Duodenal mucosa (tissue), 2 donors: ENCODE measurements around the gene SERPINB7.

Source experiments
- H3K27ac ChIP-seq: one replicate; pipeline ENCODE4 v1.7.0; 2013; ENCODE audit warnings: low read depth, low read length
- H3K27me3 ChIP-seq, 2 donors: one replicate each; pipeline ENCODE4 v1.7.0; 2013; ENCODE audit warnings: low read length in 2 of 2, control low read depth in 1 of 2; ENCODE audit not compliant: insufficient read depth in 2 of 2, control insufficient read depth in 1 of 2
- H3K36me3 ChIP-seq, 2 donors: one replicate each; pipeline ENCODE4 v1.7.0; 2013; ENCODE audit warnings: low read length in 2 of 2, control low read depth in 1 of 2; ENCODE audit not compliant: insufficient read depth in 2 of 2, control insufficient read depth in 1 of 2
- H3K4me1 ChIP-seq, 2 donors: one replicate each; pipeline ENCODE4 v1.7.0; 2013; ENCODE audit warnings: low read length in 2 of 2, control low read depth in 1 of 2; ENCODE audit not compliant: insufficient read depth in 2 of 2, control insufficient read depth in 1 of 2
- H3K4me3 ChIP-seq, 2 donors: one replicate each; pipeline ENCODE4 v1.7.0; 2013; ENCODE audit warnings: low read length in 2 of 2, low read depth in 1 of 2
- H3K9ac ChIP-seq, 2 donors: one replicate each; pipeline ENCODE4 v1.7.0; 2013; ENCODE audit warnings: low read length in 2 of 2, low read depth in 1 of 2
- H3K9me3 ChIP-seq, 2 donors: one replicate each; pipeline ENCODE4 v1.7.0; 2013; ENCODE audit warnings: low read length in 2 of 2, control low read depth in 1 of 2; ENCODE audit not compliant: control insufficient read depth in 1 of 2

The SERPINB7 gene, protein sequence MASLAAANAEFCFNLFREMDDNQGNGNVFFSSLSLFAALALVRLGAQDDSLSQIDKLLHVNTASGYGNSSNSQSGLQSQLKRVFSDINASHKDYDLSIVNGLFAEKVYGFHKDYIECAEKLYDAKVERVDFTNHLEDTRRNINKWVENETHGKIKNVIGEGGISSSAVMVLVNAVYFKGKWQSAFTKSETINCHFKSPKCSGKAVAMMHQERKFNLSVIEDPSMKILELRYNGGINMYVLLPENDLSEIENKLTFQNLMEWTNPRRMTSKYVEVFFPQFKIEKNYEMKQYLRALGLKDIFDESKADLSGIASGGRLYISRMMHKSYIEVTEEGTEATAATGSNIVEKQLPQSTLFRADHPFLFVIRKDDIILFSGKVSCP

GRCh38 chr18:63775166-63775730 is at the start of gene SERPINB7:
SERPINB7 (plus strand) TSS chr18:63775418; CDS start chr18:63782373, 6,955 bp downstream.
- H3K27ac ChIP-seq: no peak within 1 kb of the TSS
- H3K4me3 ChIP-seq: no peak within 1 kb of the TSS
- H3K27me3 ChIP-seq: no peaks in the 10 kb centered on the region

GRCh38 chr18:63725682-63726480 is 49.3 kb upstream of the SERPINB7 start:
- Histone ChIP-seq H3K36me3 (no peaks in the 10 kb centered on the region), H3K9ac (no peak overlapping the region), H3K4me1 (no peaks in the 10 kb centered on the region), H3K27ac (no peak overlapping the region), H3K9me3 (no peaks in the 10 kb centered on the region), H3K27me3 (no peaks in the 10 kb centered on the region), H3K4me3 (no peak overlapping the region)

More at GRCh38 chr18:63775166-63775730, at the start of gene SERPINB7:
- H3K36me3 ChIP-seq: no peaks in the 10 kb centered on the region
- H3K4me1 ChIP-seq: no peaks in the 10 kb centered on the region
- H3K9me3 ChIP-seq: no peaks in the 10 kb centered on the region
- H3K9ac ChIP-seq: no peak within 1 kb of the TSS

GRCh38 chr18:63730773-63731172 is 44.4 kb upstream of the SERPINB7 start:
- no peaks in the 10 kb centered on the region for H3K4me1 ChIP-seq
- H3K9me3 ChIP-seq: no peaks in the 10 kb centered on the region
- H3K9ac ChIP-seq: no peak overlapping the region
- H3K4me3 ChIP-seq: no peak overlapping the region
- H3K27me3 ChIP-seq: no peaks in the 10 kb centered on the region
- no peaks in the 10 kb centered on the region for H3K36me3 ChIP-seq
- no peak overlapping the region for H3K27ac ChIP-seq

DNA sequence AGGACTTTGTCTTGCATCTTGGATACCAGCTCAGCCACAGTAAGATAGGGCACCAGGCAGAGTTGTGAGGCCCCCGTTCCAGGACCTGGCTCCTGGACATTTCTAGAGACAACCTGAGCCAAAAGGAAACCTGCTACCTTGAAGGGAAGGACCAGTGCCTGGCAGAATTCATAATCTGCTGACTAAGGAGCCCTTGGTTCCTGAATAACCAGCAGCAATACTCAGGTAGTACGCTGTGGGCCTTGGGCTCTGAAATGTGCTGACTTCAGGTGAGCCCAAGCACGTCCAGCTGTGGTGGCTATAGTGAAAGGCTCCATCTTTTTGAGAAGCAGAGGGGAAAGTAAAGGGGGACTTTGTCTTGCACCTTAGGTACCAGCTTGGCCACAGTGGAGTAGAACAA is 44.0 kb upstream of the SERPINB7 start:
- H3K27ac ChIP-seq: no peak overlapping the region
- no peaks in the 10 kb centered on the region for H3K27me3 ChIP-seq
- H3K9ac ChIP-seq: no peak overlapping the region
- H3K9me3 ChIP-seq: no peaks in the 10 kb centered on the region
- no peaks in the 10 kb centered on the region for H3K36me3 ChIP-seq
- no peaks in the 10 kb centered on the region for H3K4me1 ChIP-seq
- H3K4me3 ChIP-seq: no peak overlapping the region

DNA sequence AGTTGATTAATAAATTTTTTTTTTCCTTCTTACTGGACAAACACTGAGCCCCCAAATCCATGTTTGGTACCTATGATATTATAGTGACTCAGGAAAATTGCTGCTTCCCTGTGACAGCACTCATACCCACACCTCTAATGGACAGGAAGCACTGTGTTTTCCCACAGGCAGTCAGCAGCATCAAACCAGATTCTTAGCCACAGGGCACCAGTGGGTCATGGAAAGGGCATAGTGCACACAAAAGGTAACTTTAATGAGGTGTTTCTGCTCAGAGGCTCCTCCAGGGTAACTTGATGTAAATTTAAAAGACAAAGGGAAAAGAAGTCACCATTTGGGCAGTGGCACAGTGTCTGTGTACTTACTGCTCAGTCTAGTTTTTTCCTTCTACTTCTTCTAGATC is 38.3 kb upstream of the SERPINB7 start:
- no peak overlapping the region for H3K27ac ChIP-seq
- no peaks in the 10 kb centered on the region for H3K9me3 ChIP-seq
- no peaks in the 10 kb centered on the region for H3K27me3 ChIP-seq
- H3K4me1 ChIP-seq: no peaks in the 10 kb centered on the region
- no peak overlapping the region for H3K4me3 ChIP-seq
- no peak overlapping the region for H3K9ac ChIP-seq
- H3K36me3 ChIP-seq: no peaks in the 10 kb centered on the region

GRCh38 chr18:63741769-63742168 is 33.4 kb upstream of the SERPINB7 start:
- Histone ChIP-seq H3K4me1 (no peaks in the 10 kb centered on the region), H3K9me3 (no peaks in the 10 kb centered on the region), H3K27ac (no peak overlapping the region), H3K36me3 (no peaks in the 10 kb centered on the region), H3K9ac (no peak overlapping the region), H3K27me3 (no peaks in the 10 kb centered on the region), H3K4me3 (no peak overlapping the region)

- H3K9ac ChIP-seq: no peak overlapping the region
- H3K27me3 ChIP-seq: no peaks in the 10 kb centered on the region
- no peaks in the 10 kb centered on the region for H3K9me3 ChIP-seq
- no peaks in the 10 kb centered on the region for H3K4me1 ChIP-seq
- H3K36me3 ChIP-seq: no peaks in the 10 kb centered on the region
- H3K27ac ChIP-seq: no peak overlapping the region
- H3K4me3 ChIP-seq: no peak overlapping the region
These were observed 28.2 kb upstream of the SERPINB7 start for GRCh38 chr18:63747006-63747405.

- no peaks in the 10 kb centered on the region for H3K36me3 ChIP-seq
- no peaks in the 10 kb centered on the region for H3K4me1 ChIP-seq
- H3K27ac ChIP-seq: no peak overlapping the region
- no peaks in the 10 kb centered on the region for H3K27me3 ChIP-seq
- H3K9me3 ChIP-seq: no peaks in the 10 kb centered on the region
- H3K9ac ChIP-seq: no peak overlapping the region
- H3K4me3 ChIP-seq: no peak overlapping the region
These were observed 25.7 kb upstream of the SERPINB7 start for GRCh38 chr18:63749489-63749888.

- Histone ChIP-seq H3K9ac (no peak overlapping the region), H3K9me3 (no peaks in the 10 kb centered on the region), H3K4me1 (no peaks in the 10 kb centered on the region), H3K27me3 (no peaks in the 10 kb centered on the region), H3K36me3 (no peaks in the 10 kb centered on the region), H3K27ac (no peak overlapping the region), H3K4me3 (no peak overlapping the region)
These were observed 22.6 kb upstream of the SERPINB7 start for GRCh38 chr18:63752636-63753035.

DNA sequence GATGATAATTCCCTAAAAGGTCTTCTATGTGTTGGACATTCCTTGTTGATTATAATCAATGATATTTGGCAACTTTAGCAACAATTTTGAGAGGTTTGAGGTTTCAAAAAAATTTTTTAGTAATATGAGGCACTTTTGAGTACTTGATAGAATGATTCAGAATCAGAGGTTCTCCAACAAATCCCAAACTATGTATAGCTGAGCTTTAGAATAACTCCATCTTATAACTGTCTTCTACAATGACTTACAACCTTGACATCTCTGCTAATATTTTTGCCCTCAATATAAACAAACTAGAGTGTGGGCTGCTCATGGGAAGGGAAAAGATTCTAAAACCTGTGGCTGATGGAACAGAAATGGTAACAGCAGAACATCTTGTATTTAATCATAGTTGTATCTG is 21.5 kb upstream of the SERPINB7 start:
- Histone ChIP-seq H3K4me1 (no peaks in the 10 kb centered on the region), H3K4me3 (no peak overlapping the region), H3K27me3 (no peaks in the 10 kb centered on the region), H3K36me3 (no peaks in the 10 kb centered on the region), H3K27ac (no peak overlapping the region), H3K9me3 (no peaks in the 10 kb centered on the region), H3K9ac (no peak overlapping the region)
